OCI-LY1 (cell line): Measurements from ENCODE around the gene PCSK7.

Experiments used
- H2AFZ ChIP-seq: fragments of 200-600 bp; sonication (generic), shearing (Covaris generic); 2 replicates; pipeline ENCODE4 v1.6.0; 2014; ENCODE audit warnings: antibody characterized with exemption, mild to moderate bottlenecking, low read length
- H3F3A ChIP-seq: fragments of 200-600 bp; sonication (generic), shearing (Covaris generic); 2 replicates; pipeline ENCODE4 v1.6.0; 2014; ENCODE audit warnings: mild to moderate bottlenecking, antibody characterized with exemption, low read length, moderate library complexity; ENCODE audit not compliant: insufficient read depth
- H3K27ac ChIP-seq: fragments of 200-600 bp; sonication (generic); 2 replicates; pipeline ENCODE4 v1.5.1; 2014; ENCODE audit warnings: low read length, mixed run types, mild to moderate bottlenecking, low read depth; ENCODE audit not compliant: poor library complexity, severe bottlenecking
- H3K27me3 ChIP-seq: fragments of 200-600 bp; sonication (generic); 2 replicates; pipeline ENCODE4 v1.6.0; 2014; ENCODE audit warnings: antibody characterized with exemption, mild to moderate bottlenecking, low read length, moderate library complexity; ENCODE audit not compliant: insufficient read depth
- H3K36me3 ChIP-seq: fragments of 200-600 bp; sonication (generic); 2 replicates; pipeline ENCODE4 v1.6.1; 2014; ENCODE audit warnings: mild to moderate bottlenecking, antibody characterized with exemption, low read length, moderate library complexity, mixed read lengths; ENCODE audit not compliant: insufficient read depth
- H3K4me1 ChIP-seq: fragments of 200-600 bp; sonication (generic); 2 replicates; pipeline ENCODE4 v1.5.1; 2014; ENCODE audit warnings: mild to moderate bottlenecking, low read length, moderate library complexity; ENCODE audit not compliant: insufficient read depth, severe bottlenecking
- H3K4me2 ChIP-seq: fragments of 200-600 bp; sonication (generic), shearing (Covaris generic); 2 replicates; pipeline ENCODE4 v1.6.1; 2014; ENCODE audit warnings: low read length
- H3K4me3 ChIP-seq: fragments of 200-600 bp; sonication (generic); 2 replicates; pipeline ENCODE4 v1.5.1; 2014; ENCODE audit warnings: low read length, low read depth, mild to moderate bottlenecking, mixed read lengths; ENCODE audit not compliant: poor library complexity, severe bottlenecking
- H3K79me2 ChIP-seq: fragments of 200-600 bp; shearing (Covaris generic); 2 replicates; pipeline ENCODE4 v1.6.1; 2016; ENCODE audit warnings: mixed run types, low read length, mixed read lengths; ENCODE audit not compliant: insufficient read depth
- H3K9ac ChIP-seq: fragments of 200-600 bp; sonication (generic), shearing (Covaris generic); 2 replicates; pipeline ENCODE4 v1.6.1; 2014; ENCODE audit warnings: mild to moderate bottlenecking, low read length, mixed read lengths
- H3K9me2 ChIP-seq: fragments of 200-600 bp; sonication (generic), shearing (Covaris generic); 2 replicates; pipeline ENCODE4 v1.6.1; 2014; ENCODE audit warnings: low read depth, mild to moderate bottlenecking, low read length, mixed read lengths
- H3K9me3 ChIP-seq: fragments of 200-600 bp; shearing (Covaris generic); 2 replicates; pipeline ENCODE4 v1.6.1; 2014; ENCODE audit warnings: low read length, mixed read lengths
- H4K20me1 ChIP-seq: fragments of 200-600 bp; sonication (generic), shearing (Covaris generic); 2 replicates; pipeline ENCODE4 v1.6.0; 2016; ENCODE audit warnings: mild to moderate bottlenecking, low read length; ENCODE audit not compliant: insufficient read depth
- CTCF ChIP-seq: fragments of 200-600 bp; sonication (generic), shearing (Covaris generic); IDR thresholded peaks from 2 replicates; pipeline ENCODE4 v1.5.1; 2017; ENCODE audit warnings: mild to moderate bottlenecking, antibody characterized with exemption, low read length, moderate library complexity, mixed read lengths
- EZH2 ChIP-seq: fragments of 200-600 bp; sonication (generic), shearing (Covaris generic); IDR thresholded peaks from 2 replicates; pipeline ENCODE4 v1.8.0; 2017; ENCODE audit warnings: borderline replicate concordance, mixed run types, mild to moderate bottlenecking, antibody characterized with exemption, low read length, moderate library complexity, mixed read lengths

The PCSK7 gene

GRCh38 chr11:117238221-117238620 lies 6.3 kb upstream of the PCSK7 start:
- no peaks in the 10 kb centered on the region for H3K79me2 ChIP-seq
- H3K27ac ChIP-seq: no peak overlapping the region
- no peaks in the 10 kb centered on the region for H3F3A ChIP-seq
- H3K9ac ChIP-seq: no peak overlapping the region
- no peaks in the 10 kb centered on the region for H4K20me1 ChIP-seq
- TF ChIP-seq CTCF (no peak), EZH2 (no peak)
- peaks cover 11% of the 10 kb centered on the region for H3K4me1 ChIP-seq
- H3K9me3 ChIP-seq: no peaks in the 10 kb centered on the region
- H2AFZ ChIP-seq: no peak overlapping the region
- H3K36me3 ChIP-seq: peaks cover 4% of the 10 kb centered on the region; the same call in 1 of the 2 replicates
- H3K4me2 ChIP-seq: no peak overlapping the region
- H3K27me3 ChIP-seq: no peaks in the 10 kb centered on the region
- no peak overlapping the region for H3K4me3 ChIP-seq
- no peaks in the 10 kb centered on the region for H3K9me2 ChIP-seq

- Histone ChIP-seq H4K20me1 (no peaks in the 10 kb centered on the region), H3K36me3 (peaks cover 16% of the 10 kb centered on the region), H3F3A (no peaks in the 10 kb centered on the region), H3K27ac (peak overlapping the region; percentile 72), H3K9me3 (no peaks in the 10 kb centered on the region), H3K4me1 (peaks cover 31% of the 10 kb centered on the region), H3K27me3 (no peaks in the 10 kb centered on the region), H3K4me3 (peak overlapping the region; percentile 94), H2AFZ (no peak overlapping the region), H3K79me2 (peaks cover 7% of the 10 kb centered on the region; the same call in 1 of the 2 replicates), H3K9ac (peak overlapping the region; percentile 94), H3K9me2 (no peaks in the 10 kb centered on the region), H3K4me2 (peak overlapping the region; percentile 98)
- no peak for TF ChIP-seq EZH2
- no peak for TF ChIP-seq CTCF
Measured at GRCh38 chr11:117232911-117233409, 1.1 kb upstream of the PCSK7 start.

- peaks cover 31% of the 10 kb centered on the region for H3K4me1 ChIP-seq
- peaks cover 7% of the 10 kb centered on the region; the same call in 1 of the 2 replicates for H3K79me2 ChIP-seq
- no peaks in the 10 kb centered on the region for H3K27me3 ChIP-seq
- H3K4me3 ChIP-seq: peak within 1 kb of the TSS; percentile 94
- H2AFZ ChIP-seq: no peak within 1 kb of the TSS; the same call in 1 of the 2 replicates
- H4K20me1 ChIP-seq: no peaks in the 10 kb centered on the region
- peak within 1 kb of the TSS; percentile 77 for H3K27ac ChIP-seq
- H3K9me2 ChIP-seq: no peaks in the 10 kb centered on the region
- no peaks in the 10 kb centered on the region for H3K9me3 ChIP-seq
- TF ChIP-seq EZH2 (no peak), CTCF (peak; percentile 72)
- H3K9ac ChIP-seq: peak within 1 kb of the TSS; percentile 94
- no peaks in the 10 kb centered on the region for H3F3A ChIP-seq
- peaks cover 20% of the 10 kb centered on the region for H3K36me3 ChIP-seq
- peak within 1 kb of the TSS; percentile 98 for H3K4me2 ChIP-seq
Measured at GRCh38 chr11:117232092-117232878, 412 bp upstream of the PCSK7 start, which contains the start of gene RNF214. RNF214 (plus strand) TSS chr11:117232671; CDS start chr11:117234273, 1,602 bp downstream.
